Neutrophil (primary cell): ENCODE measurements around the gene MYO7A.

Experiments
- H3K27ac ChIP-seq: fragments of 200-600 bp; sonication (generic); 2 replicates; pipeline ENCODE4 v1.5.1; 2016; ENCODE audit warnings: mild to moderate bottlenecking, moderate library complexity
- H3K27me3 ChIP-seq: fragments of 200-600 bp; sonication (generic); 2 replicates; pipeline ENCODE4 v1.6.0; 2016; ENCODE audit warnings: mild to moderate bottlenecking
- H3K36me3 ChIP-seq: fragments of 200-600 bp; sonication (generic); 2 replicates; pipeline ENCODE4 v1.5.1; 2017
- H3K4me1 ChIP-seq, 2 experiments: fragments of 200-600 bp in 1 of 2; sonication (generic) in 1 of 2; 1 replicate in 1 of 2; 2 replicates in 1 of 2; pipeline versions ENCODE4 v1.5.1 to v1.6.1; 2013 to 2016; ENCODE audit warnings: low read depth in 1 of 2, low read length in 1 of 2, mild to moderate bottlenecking in 1 of 2, moderate library complexity in 1 of 2; ENCODE audit not compliant: control insufficient read depth in 1 of 2, insufficient read depth in 1 of 2
- H3K4me3 ChIP-seq, 2 experiments: fragments of 200-600 bp in 1 of 2; sonication (generic) in 1 of 2; 1 replicate in 1 of 2; 2 replicates in 1 of 2; pipeline ENCODE4 v1.5.1; 2013 to 2016; ENCODE audit warnings: low read depth in 1 of 2, low read length in 1 of 2, mild to moderate bottlenecking in 1 of 2, moderate library complexity in 1 of 2
- H3K9me3 ChIP-seq: fragments of 200-600 bp; sonication (generic); 2 replicates; pipeline ENCODE4 v1.5.1; 2016
- CTCF ChIP-seq: fragments of 200-600 bp; sonication (generic); IDR thresholded peaks from 2 replicates; pipeline ENCODE4 v1.5.1; 2016; ENCODE audit warnings: antibody characterized with exemption

MYO7A gene

GRCh38 chr11:77202941-77203900, 75.2 kb downstream of the MYO7A start:
- no peaks in the 10 kb centered on the region for H3K27me3 ChIP-seq
- H3K27ac ChIP-seq, result no peak overlapping the region
- TF ChIP-seq CTCF, result no peak
- H3K36me3 ChIP-seq, result no peaks in the 10 kb centered on the region
- H3K4me3 ChIP-seq, result no peak overlapping the region
- no peaks in the 10 kb centered on the region for H3K4me1 ChIP-seq
- no peaks in the 10 kb centered on the region for H3K9me3 ChIP-seq

- Histone ChIP-seq H3K9me3 (no peaks in the 10 kb centered on the region), H3K36me3 (no peaks in the 10 kb centered on the region), H3K4me3 (no peak overlapping the region), H3K4me1 (no peaks in the 10 kb centered on the region), H3K27ac (no peak overlapping the region), H3K27me3 (no peaks in the 10 kb centered on the region)
- no peak for TF ChIP-seq CTCF
These were observed 76.1 kb downstream of the MYO7A start for GRCh38 chr11:77203901-77204753.

- H3K9me3 ChIP-seq, result no peaks in the 10 kb centered on the region
- no peaks in the 10 kb centered on the region for H3K4me1 ChIP-seq
- no peaks in the 10 kb centered on the region for H3K36me3 ChIP-seq
- TF ChIP-seq CTCF, result no peak
- H3K27ac ChIP-seq, result no peak overlapping the region
- no peaks in the 10 kb centered on the region for H3K27me3 ChIP-seq
- H3K4me3 ChIP-seq, result no peak overlapping the region
These were observed 76.9 kb downstream of the MYO7A start for GRCh38 chr11:77204754-77205466.

- TF ChIP-seq CTCF, result no peak
- Histone ChIP-seq H3K27ac (no peak overlapping the region), H3K9me3 (no peaks in the 10 kb centered on the region), H3K4me1 (no peaks in the 10 kb centered on the region), H3K36me3 (no peaks in the 10 kb centered on the region), H3K4me3 (no peak overlapping the region), H3K27me3 (no peaks in the 10 kb centered on the region)
These were observed 77.6 kb downstream of the MYO7A start for GRCh38 chr11:77205467-77206263.
